ENCODE measurements around the gene FA2H.
"Not testable (repeated sequence)": the region's sequence is repeated elsewhere in the genome, so short reads cannot be mapped to it uniquely, and the experiment has no call there.

The FA2H gene

DNA sequence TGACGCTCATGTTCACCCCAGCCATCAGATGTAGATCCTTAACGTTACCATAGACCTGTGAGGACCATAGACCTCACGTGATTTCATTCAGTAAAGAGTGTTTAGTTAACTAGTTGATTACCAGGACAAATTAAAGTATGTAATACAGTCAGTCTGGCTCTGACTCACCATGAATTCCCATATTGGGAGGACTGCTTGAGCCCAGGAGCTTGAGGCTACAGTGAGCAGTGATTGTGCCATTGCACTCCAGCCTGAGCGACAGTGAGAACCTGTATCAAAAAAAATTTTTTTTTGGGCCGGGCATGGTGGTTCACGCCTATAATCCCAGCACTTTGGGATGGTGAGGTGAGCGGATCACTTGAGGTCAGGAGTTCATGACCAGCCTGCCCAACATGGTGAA, 13.5 kb upstream of the FA2H start:
- no peak for DNase-seq (ENCODE audit: low spot score in 2 of 2)
- ATAC-seq (ENCODE audit: low read depth): no peak
- Mint-ChIP-seq H3K4me1 (no peaks in the 10 kb centered on the region), H3K36me3 (no peaks in the 10 kb centered on the region), H3K27ac (no peak overlapping the region), H3K4me3 (no peak overlapping the region), H3K9me3 (peaks cover 5% of the 10 kb centered on the region), H3K27me3 (peaks cover 10% of the 10 kb centered on the region)

DNA sequence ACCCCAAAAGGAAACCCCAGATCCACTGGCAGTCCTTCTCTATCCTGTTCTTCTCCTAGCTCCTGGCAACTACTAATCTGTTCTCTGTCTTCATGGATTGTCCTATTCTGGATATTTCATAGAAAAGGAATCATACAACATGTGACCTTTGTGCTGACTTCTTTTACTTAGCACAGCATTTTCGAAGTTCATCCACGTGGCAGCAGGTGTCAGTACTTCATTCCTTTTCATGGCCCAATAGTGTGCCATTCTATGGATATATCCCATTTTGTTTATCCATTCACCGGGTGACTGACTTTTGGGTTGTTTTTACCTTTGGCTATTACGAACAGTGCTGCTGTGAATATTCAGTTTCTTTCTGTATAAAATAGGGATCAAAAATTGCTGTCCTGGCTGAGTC, 10.4 kb upstream of the FA2H start:
- Mint-ChIP-seq H3K9me3 (no peaks in the 10 kb centered on the region), H3K36me3 (no peaks in the 10 kb centered on the region), H3K27ac (no peak overlapping the region), H3K4me3 (no peak overlapping the region), H3K4me1 (no peaks in the 10 kb centered on the region), H3K27me3 (peaks cover 8% of the 10 kb centered on the region)
- DNase-seq (ENCODE audit: low spot score in 2 of 2): no peak
- no peak for ATAC-seq (ENCODE audit: low read depth)

DNA sequence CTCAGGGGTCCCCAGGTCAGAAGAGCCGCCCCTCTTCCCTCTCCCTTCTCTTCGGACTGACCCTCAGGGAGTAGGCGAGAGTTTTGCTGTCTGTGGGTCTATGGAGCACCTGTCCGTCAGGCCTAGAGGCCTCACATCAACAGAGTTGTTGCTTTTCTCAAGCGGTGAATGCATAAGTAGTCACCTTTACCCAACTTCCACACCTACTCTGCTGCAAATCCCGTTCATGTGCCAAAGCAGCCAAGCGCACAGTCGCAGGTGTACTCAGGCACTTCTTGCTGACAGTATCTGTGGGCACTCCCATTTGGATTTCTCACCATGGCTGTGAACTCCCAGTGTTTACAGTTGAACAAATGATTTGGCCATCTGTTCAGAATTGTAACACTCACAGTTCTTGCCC, 4.0 kb upstream of the FA2H start:
- H3K27ac Mint-ChIP-seq: no peak overlapping the region
- H3K9me3 Mint-ChIP-seq: no peaks in the 10 kb centered on the region
- H3K4me1 Mint-ChIP-seq: peaks cover 10% of the 10 kb centered on the region
- ATAC-seq (ENCODE audit: low read depth) (no peak), DNase-seq (ENCODE audit: low spot score in 2 of 2) (no peak)
- H3K36me3 Mint-ChIP-seq: no peaks in the 10 kb centered on the region
- no peaks in the 10 kb centered on the region for H3K27me3 Mint-ChIP-seq
- no peak overlapping the region for H3K4me3 Mint-ChIP-seq

DNA sequence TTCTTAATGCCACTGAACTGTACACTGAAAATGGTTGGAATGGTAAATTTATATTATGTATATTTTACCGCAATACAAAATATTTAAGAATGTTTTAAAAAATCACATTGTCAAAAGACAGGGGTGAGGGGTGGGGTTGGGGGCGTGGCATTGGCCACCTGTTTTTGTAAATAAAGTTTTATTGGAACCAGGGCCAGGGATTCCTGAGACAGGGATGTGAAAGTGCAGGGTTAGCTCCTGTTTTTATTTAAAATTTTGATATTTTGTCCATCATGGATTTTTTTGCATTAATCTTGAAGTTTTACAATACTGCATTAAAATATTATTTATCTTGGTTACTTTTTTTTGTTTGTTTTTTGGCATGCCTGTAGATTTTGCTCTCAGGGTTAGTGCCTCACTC, 2.3 kb upstream of the FA2H start:
- Mint-ChIP-seq H3K4me1 (peaks cover 19% of the 10 kb centered on the region), H3K27ac (no peak overlapping the region), H3K27me3 (no peaks in the 10 kb centered on the region), H3K9me3 (no peaks in the 10 kb centered on the region), H3K4me3 (no peak overlapping the region), H3K36me3 (no peaks in the 10 kb centered on the region)
- DNase-seq (ENCODE audit: low spot score in 2 of 2) (no peak), ATAC-seq (ENCODE audit: low read depth) (no peak)

DNA sequence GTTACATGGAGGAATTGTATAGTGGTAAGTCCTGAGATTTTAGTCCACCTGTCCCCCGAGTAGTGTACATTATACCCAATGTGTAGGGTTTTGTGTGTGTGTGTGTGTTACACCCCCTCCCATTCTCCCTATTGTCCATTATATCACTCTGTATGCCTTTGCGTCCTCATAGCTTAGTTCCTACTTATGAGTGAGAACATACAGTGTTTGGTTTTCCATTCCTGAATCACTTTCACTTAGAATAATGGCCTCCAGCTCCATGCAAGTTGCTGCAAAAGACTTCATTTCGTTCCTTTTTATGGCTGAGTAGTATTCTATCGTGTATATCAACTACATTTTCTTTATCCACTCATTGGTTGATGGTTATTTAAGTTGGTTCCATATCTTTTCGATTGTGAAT, 635 bp upstream of the FA2H start:
- Mint-ChIP-seq H3K27me3 (no peaks in the 10 kb centered on the region), H3K4me3 (peak overlapping the region; percentile 52), H3K9me3 (no peaks in the 10 kb centered on the region), H3K4me1 (peaks cover 30% of the 10 kb centered on the region), H3K27ac (no peak overlapping the region), H3K36me3 (no peaks in the 10 kb centered on the region)
- no peak for DNase-seq (ENCODE audit: low spot score in 2 of 2)
- no peak for ATAC-seq (ENCODE audit: low read depth)

DNA sequence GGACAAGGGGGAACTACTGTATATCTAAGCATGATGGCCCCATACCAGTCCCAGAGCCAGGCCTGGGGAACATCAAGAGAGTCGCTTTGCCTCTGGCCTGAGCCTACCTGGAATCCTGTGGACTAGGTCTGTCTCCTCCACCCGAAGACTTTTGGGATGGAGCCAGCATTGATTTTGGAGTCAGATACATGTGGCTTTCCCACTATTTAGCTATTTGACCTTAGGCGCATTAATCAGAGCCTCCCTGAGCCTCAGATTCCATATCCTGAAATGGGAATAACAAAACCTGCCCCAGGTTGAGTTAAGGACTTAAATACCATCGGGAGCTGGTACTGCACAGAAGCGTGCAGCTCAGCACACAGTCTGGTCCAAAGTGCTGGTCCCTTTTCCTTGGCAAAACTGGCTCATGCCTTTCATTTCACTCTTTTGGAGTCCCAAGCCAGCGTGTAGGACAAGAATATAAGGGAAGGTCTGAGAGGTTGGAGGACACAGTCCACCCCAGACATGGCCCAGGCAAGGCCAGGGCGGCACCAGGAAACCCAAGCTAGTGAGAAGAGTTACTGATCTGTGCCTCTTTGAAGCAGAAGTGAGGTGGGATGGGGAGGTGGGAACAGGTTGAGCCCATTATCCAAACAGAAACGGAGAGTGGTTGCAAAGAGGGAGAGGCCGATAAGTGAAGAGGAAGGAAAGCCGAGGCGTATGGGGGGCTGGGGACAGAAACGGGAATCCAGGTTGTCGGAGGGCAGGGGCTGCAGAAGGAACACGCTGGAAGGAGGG, 986 bp downstream of the FA2H start:
- H3K9me3 Mint-ChIP-seq: no peaks in the 10 kb centered on the region
- peak overlapping the region; percentile 73 for H3K27ac Mint-ChIP-seq
- H3K4me1 Mint-ChIP-seq: peaks cover 30% of the 10 kb centered on the region
- peak overlapping the region; percentile 90 for H3K4me3 Mint-ChIP-seq
- H3K36me3 Mint-ChIP-seq: no peaks in the 10 kb centered on the region
- no peaks in the 10 kb centered on the region for H3K27me3 Mint-ChIP-seq
- ATAC-seq (ENCODE audit: low read depth) (no peak), DNase-seq (ENCODE audit: low spot score in 2 of 2) (no peak)

DNA sequence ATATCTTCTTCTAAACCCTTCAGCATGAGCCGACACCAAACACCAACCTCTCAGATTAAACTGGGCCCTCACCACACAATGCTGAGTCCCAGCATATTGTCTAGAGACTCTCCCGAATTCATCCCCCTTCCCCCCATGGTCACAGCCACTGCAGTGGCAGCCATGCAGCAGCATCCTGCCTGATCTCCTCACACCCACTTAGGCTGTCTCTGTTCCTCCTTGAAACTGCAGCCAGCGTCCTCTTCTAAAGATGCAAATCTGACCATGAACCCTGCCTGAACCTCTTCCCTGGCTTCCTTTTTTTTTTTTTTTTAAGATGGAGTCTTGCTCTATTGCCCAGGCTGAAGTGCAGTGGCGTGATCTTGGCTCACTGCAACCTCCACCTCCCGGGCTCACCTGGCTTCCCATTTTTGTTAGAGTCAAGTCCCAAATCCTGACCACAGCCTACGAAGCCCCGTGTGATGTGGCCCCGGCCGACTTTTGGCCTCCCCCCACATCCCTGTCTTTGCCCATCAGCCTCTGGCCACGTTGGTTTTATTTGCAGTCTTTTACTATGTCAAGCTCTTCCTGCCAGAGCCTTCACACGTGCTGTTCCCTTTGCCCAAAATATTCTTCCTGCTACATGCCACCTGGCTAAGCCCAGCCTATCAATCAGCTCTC, 2.8 kb downstream of the FA2H start:
- H3K4me3 Mint-ChIP-seq: peak overlapping the region; percentile 52
- H3K27me3 Mint-ChIP-seq: no peaks in the 10 kb centered on the region
- peak overlapping the region; percentile 5 for H3K27ac Mint-ChIP-seq

DNA sequence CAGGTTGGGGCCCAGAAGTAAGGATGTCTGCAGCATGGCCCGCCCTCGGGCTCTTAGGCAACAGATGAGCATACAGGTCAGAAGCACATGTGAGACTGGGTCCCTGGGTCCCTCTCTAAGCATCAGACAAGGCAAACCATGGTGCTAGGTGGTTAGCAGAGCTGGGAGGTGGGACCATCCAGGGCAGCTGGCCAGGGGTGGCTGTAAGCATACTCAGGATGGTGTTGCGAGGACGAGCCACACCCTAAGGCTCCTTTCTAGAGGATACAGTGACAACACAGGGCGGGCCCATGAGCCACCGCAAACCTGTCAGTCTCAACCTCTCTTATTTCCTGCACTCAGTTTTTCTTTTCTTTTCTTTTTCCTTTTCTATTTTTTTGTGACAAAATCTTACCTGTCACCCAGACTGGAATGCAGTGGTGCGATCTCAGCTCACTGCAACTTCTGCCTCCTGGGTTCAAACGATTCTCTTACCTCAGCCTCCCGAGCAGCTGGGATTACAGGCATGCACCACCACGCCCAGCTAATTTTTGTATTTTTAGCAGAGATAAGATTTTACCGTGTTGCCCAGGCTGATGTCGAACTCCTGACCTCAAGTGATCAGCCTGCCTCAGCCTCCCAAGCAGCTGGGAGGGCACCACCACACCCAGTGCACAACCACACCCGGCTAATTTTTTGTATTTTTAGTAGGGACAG, 3.6 kb downstream of the FA2H start:
- no peaks in the 10 kb centered on the region for H3K27me3 Mint-ChIP-seq
- DNase-seq (ENCODE audit: low spot score in 2 of 2): no peak

More for the DNA sequence above, 2.8 kb downstream of the FA2H start:
- Mint-ChIP-seq H3K4me1 (peaks cover 34% of the 10 kb centered on the region), H3K36me3 (peaks cover 9% of the 10 kb centered on the region), H3K9me3 (no peaks in the 10 kb centered on the region)
- ATAC-seq (ENCODE audit: low read depth): peak; percentile 56
- peak in 1 of 2 donors; percentile 21 for DNase-seq (ENCODE audit: low spot score in 2 of 2)

DNA sequence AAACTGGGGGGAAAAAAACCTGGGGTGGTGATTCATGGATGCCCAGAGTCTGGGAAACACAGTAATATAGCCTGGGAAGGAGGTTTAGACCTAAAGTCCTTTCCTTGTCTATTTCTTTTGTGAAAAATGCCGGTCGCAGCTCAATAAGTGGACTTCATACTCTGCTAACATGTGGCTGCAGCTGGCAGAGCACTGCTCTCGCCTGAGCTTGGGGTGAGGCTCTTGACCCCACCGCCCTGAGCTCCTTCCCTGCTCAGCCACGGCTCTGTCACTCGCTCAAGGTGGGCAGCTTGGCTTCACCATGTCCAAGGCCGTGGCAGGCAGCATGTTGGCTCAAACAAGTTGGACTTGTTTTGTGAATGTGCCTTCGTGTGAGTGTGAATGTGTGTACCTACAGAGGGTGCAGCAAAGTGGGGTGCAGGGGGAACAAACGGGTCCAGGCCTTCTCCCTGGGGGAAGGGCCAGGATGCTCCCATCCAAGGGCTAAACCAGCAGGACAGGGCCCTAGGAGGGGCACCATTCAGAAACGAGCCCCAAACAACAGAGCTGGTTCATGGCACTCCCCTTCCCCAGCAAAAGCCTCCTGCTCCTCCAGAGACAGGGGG, 4.9 kb downstream of the FA2H start:
- DNase-seq (ENCODE audit: low spot score in 2 of 2): no peak
- H3K27ac Mint-ChIP-seq: no peak overlapping the region
- peaks cover 30% of the 10 kb centered on the region for H3K4me1 Mint-ChIP-seq
- no peaks in the 10 kb centered on the region for H3K27me3 Mint-ChIP-seq
- no peak overlapping the region for H3K4me3 Mint-ChIP-seq
- H3K36me3 Mint-ChIP-seq: peaks cover 12% of the 10 kb centered on the region
- no peaks in the 10 kb centered on the region for H3K9me3 Mint-ChIP-seq
- no peak for ATAC-seq (ENCODE audit: low read depth)

More for the DNA sequence above, 3.6 kb downstream of the FA2H start:
- Mint-ChIP-seq H3K9me3 (no peaks in the 10 kb centered on the region), H3K4me1 (peaks cover 34% of the 10 kb centered on the region), H3K27ac (no peak overlapping the region), H3K36me3 (peaks cover 12% of the 10 kb centered on the region), H3K4me3 (peak overlapping the region; percentile 45)
- ATAC-seq (ENCODE audit: low read depth): no peak

DNA sequence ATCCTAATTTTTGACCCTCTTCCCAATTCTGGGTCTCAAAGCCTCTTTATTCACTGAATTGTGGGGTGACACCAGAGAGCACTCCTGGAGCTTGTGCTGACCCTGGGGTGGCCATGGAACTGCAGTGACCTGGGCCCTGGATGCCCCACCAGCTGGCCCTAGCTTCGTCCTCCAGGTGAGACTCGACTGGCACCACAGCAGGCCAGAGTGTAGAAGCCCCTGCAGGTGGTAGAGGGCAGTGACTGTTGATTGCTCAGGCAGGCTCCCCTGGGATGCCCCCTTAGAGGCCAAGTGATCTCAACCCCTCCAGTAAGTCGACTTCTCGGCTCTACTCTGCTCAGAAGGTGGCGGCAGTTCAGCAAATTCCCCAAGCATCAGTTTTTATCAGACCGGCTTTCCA, 6.4 kb downstream of the FA2H start:
- no peak for ATAC-seq (ENCODE audit: low read depth)
- Mint-ChIP-seq H3K27ac (no peak overlapping the region), H3K27me3 (peaks cover 2% of the 10 kb centered on the region), H3K4me1 (peaks cover 24% of the 10 kb centered on the region), H3K9me3 (peaks cover 3% of the 10 kb centered on the region), H3K36me3 (peaks cover 17% of the 10 kb centered on the region), H3K4me3 (no peak overlapping the region)
- DNase-seq (ENCODE audit: low spot score in 2 of 2): no peak

DNA sequence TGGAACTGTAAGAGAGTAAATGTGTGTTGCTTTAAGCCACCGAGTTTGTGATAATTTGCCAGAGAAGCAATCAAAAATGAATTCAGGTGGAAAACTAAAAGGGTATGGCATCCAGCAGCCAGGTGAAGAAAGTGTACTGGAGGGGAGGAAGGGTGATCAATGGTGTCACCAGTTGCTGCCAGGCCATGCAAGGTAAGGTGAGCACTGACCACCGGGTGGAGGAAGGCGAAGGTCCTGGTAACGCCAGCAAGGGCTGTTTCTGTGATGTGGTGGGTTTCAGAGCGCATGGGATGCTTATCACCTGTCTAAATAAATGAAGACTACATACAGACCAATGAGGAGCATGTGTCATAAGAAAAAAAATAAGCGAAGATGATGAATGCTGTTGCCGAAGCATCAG, 6.9 kb downstream of the FA2H start:
- peaks cover 2% of the 10 kb centered on the region for H3K27me3 Mint-ChIP-seq
- H3K4me1 Mint-ChIP-seq: peaks cover 21% of the 10 kb centered on the region
- H3K27ac Mint-ChIP-seq: no peak overlapping the region

DNA sequence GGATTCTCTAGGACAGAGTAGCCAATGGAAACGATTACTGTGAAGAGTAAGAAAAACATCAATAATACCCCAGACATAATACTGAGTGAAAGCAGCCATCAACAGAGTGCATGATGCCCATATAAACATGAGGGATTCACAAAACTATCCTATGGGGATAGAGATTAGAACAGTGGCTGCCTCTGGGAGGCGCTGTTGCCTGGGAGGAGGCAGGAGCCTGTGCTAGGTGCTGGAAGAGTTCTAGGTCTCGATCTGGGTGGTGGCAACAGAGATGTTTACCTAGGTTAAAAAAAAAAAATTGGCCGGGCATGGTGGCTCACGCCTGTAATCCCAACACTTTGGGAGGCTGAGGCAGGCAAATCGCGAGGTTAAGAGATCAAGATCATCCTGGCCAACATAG, 7.9 kb downstream of the FA2H start:
- Mint-ChIP-seq H3K4me3 (no peak overlapping the region), H3K27ac (no peak overlapping the region), H3K9me3 (peaks cover 3% of the 10 kb centered on the region), H3K27me3 (peaks cover 2% of the 10 kb centered on the region), H3K4me1 (peaks cover 14% of the 10 kb centered on the region), H3K36me3 (peaks cover 17% of the 10 kb centered on the region)
- DNase-seq (ENCODE audit: low spot score in 2 of 2) (no peak), ATAC-seq (ENCODE audit: low read depth) (no peak)

More for the DNA sequence above, 6.9 kb downstream of the FA2H start:
- no peak overlapping the region for H3K4me3 Mint-ChIP-seq
- no peak for DNase-seq (ENCODE audit: low spot score in 2 of 2)
- no peak for ATAC-seq (ENCODE audit: low read depth)
- H3K36me3 Mint-ChIP-seq: peaks cover 17% of the 10 kb centered on the region
- H3K9me3 Mint-ChIP-seq: peaks cover 3% of the 10 kb centered on the region

DNA sequence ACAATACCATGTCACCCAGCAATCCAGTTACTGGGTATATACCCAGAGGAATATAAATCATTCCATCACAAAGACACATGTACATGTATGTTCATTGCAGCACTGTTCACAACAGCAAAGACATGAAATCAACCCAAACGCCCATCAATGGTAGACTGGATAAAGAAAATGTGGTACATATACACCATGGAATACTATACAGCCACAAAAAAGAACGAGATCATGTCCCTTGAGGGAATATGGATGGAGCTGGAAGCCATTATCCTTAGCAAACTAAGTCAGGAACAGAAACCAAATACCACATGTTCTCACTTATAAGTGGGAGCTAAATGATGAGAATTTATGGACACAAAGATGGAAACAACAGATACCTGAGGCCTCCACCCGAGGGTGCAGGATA, 10.4 kb downstream of the FA2H start:
- not testable (repeated sequence) for H3K27ac Mint-ChIP-seq; DNase-seq (ENCODE audit: low spot score in 2 of 2); H3K9me3 Mint-ChIP-seq; H3K4me3 Mint-ChIP-seq; H3K4me1 Mint-ChIP-seq; ATAC-seq (ENCODE audit: low read depth); H3K27me3 Mint-ChIP-seq
- H3K36me3 Mint-ChIP-seq: peaks cover 17% of the 10 kb centered on the region

DNA sequence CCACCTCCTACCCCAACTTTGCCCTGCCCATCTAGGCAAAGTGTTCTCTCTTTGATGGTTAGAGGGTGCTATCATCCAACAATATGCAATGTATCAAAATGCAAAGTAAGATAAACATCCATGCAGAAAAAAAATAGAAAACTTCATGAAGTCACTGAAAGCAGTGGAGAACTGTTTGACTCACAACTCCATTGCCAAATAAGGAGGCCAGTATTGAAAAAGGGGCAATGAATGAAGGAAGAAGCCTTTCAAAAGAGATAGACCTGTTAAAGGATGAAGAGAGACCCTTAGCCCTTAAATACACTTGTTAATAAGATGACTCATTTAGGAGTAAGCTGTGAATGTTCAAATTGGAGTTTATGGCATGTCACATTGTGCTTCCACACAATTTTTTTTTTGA, 13.0 kb downstream of the FA2H start:
- ATAC-seq (ENCODE audit: low read depth) (no peak), DNase-seq (ENCODE audit: low spot score in 2 of 2) (no peak)
- no peak overlapping the region for H3K4me3 Mint-ChIP-seq
- peaks cover 2% of the 10 kb centered on the region for H3K27me3 Mint-ChIP-seq
- H3K9me3 Mint-ChIP-seq: peaks cover 3% of the 10 kb centered on the region
- peaks cover 10% of the 10 kb centered on the region for H3K36me3 Mint-ChIP-seq
- no peaks in the 10 kb centered on the region for H3K4me1 Mint-ChIP-seq
- H3K27ac Mint-ChIP-seq: no peak overlapping the region
